Vagina (tissue), 2 donors: ENCODE data around the gene SLC16A5.

ENCODE experiments used
- CTCF ChIP-seq, 3 experiments: fragments of 450-650 bp in 2 of 3; fragments of 200-600 bp in 1 of 3; sonication (generic) in 1 of 3; IDR thresholded peaks; one replicate each; pipeline ENCODE4 v1.5.1; 2017 to 2019; ENCODE audit warnings: antibody characterized with exemption in 3 of 3, mild to moderate bottlenecking in 2 of 3, moderate library complexity in 2 of 3
- POLR2A ChIP-seq, 2 donors: fragments of 450-650 bp; IDR thresholded peaks; one replicate each; pipeline ENCODE4 v1.6.1; 2017; ENCODE audit warnings: antibody characterized with exemption in 2 of 2, mild to moderate bottlenecking in 2 of 2, moderate library complexity in 2 of 2

- TF ChIP-seq CTCF (IDR thresholded peaks at IDR 0.05) (no peak), POLR2A (IDR thresholded peaks at IDR 0.05) (no peak)
Observed at GRCh38 chr17:75099881-75100595, 12.3 kb downstream of the SLC16A5 start.
